ENCODE data around the gene FER1L5.

FER1L5 gene

DNA sequence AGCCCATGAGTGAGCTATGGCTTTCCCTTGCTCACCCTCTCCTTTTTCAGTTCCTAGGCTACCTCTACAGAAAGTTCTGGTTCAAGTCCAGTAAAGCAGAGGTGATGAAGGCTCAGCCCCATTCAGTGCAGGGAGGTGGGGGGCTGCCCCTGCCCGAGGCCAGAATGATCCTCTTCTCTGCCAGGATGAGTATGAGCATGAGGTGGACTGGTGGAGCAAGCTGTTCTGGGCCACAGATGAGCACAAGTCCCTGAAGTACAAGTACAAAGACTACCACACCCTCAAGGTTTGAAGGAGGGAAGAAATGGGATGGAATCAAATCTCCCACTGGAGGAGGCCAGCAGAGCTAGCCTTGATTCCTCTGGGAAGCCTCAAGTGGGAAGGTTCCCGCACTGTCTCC is 54.9 kb downstream of the FER1L5 start:
- TF ChIP-seq, protein P1, sequence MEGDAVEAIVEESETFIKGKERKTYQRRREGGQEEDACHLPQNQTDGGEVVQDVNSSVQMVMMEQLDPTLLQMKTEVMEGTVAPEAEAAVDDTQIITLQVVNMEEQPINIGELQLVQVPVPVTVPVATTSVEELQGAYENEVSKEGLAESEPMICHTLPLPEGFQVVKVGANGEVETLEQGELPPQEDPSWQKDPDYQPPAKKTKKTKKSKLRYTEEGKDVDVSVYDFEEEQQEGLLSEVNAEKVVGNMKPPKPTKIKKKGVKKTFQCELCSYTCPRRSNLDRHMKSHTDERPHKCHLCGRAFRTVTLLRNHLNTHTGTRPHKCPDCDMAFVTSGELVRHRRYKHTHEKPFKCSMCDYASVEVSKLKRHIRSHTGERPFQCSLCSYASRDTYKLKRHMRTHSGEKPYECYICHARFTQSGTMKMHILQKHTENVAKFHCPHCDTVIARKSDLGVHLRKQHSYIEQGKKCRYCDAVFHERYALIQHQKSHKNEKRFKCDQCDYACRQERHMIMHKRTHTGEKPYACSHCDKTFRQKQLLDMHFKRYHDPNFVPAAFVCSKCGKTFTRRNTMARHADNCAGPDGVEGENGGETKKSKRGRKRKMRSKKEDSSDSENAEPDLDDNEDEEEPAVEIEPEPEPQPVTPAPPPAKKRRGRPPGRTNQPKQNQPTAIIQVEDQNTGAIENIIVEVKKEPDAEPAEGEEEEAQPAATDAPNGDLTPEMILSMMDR (IDR thresholded peaks at IDR 0.05; ENCODE audit: insufficient read depth, low read depth, low read length, missing control alignments) = no peak
- peak; percentile 71 for DNase-seq (ENCODE audit: low read depth)

GRCh38 chr2:96698221-96698861 is 55.8 kb downstream of the FER1L5 start:
- TF ChIP-seq, protein P1 (IDR thresholded peaks at IDR 0.05; ENCODE audit: insufficient read depth, low read depth, low read length, missing control alignments) = no peak
- peak; percentile 91 for DNase-seq (ENCODE audit: low read depth)
- no peak overlapping the region for H3K4me3 ChIP-seq (ENCODE audit: low read length)

More for the DNA sequence above, 54.9 kb downstream of the FER1L5 start:
- no peak overlapping the region for H3K4me3 ChIP-seq (ENCODE audit: low read length)

- no peak for DNase-seq (ENCODE audit: low read depth)
- TF ChIP-seq, protein P1 (IDR thresholded peaks at IDR 0.05; ENCODE audit: insufficient read depth, low read depth, low read length, missing control alignments) = no peak
- H3K4me3 ChIP-seq (ENCODE audit: low read length) = no peak overlapping the region
These were observed 56.5 kb downstream of the FER1L5 start for GRCh38 chr2:96699021-96699420.

DNA sequence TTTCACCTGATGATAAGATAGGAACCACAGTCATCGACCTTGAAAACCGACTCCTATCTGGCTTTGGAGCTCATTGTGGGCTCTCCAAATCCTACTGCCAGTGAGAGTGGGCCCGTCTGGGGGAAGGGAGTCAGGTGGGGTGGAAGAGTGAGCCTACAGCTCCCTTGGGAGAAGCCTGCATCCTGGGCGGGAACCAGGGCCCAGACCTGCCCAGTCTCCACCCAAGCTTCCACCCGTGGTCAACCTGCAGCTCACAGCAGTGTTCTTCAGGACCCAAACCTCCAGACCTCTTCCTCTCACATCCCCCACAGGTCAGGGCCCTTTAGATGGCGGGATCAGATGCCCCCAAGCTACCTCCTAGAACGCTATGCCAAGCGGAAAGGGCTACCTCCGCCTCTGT is 57.1 kb downstream of the FER1L5 start:
- H3K4me3 ChIP-seq (ENCODE audit: low read length) = no peak overlapping the region
- TF ChIP-seq, protein P1 (IDR thresholded peaks at IDR 0.05; ENCODE audit: insufficient read depth, low read depth, low read length, missing control alignments) = no peak
- DNase-seq (ENCODE audit: low read depth) = no peak

- DNase-seq (ENCODE audit: low read depth) = no peak
- H3K4me3 ChIP-seq (ENCODE audit: low read length) = no peak overlapping the region
- TF ChIP-seq, protein P1 (IDR thresholded peaks at IDR 0.05; ENCODE audit: insufficient read depth, low read depth, low read length, missing control alignments) = no peak
These were observed 57.5 kb downstream of the FER1L5 start for GRCh38 chr2:96700086-96700485.

DNA sequence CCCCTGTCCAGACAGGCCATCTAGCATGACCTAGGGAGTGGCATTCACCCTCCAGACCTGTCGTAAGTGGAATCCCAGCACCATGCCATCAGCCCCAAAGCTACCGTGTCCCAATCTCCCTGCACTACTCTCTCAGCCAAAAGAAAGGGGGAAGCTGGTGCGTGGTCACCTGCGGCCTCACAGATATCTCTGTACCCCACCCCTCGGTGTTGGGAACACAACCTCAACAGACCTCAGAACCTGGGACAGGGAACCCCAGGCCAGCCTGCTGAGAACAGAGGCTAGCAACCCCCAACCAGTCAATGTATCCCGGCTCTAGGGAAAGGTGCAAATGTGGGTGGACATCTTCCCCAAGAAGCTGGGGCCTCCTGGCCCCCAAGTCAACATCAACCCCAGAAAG is 59.1 kb downstream of the FER1L5 start:
- TF ChIP-seq, protein P1 (IDR thresholded peaks at IDR 0.05; ENCODE audit: insufficient read depth, low read depth, low read length, missing control alignments) = no peak
- DNase-seq (ENCODE audit: low read depth) = no peak
- H3K4me3 ChIP-seq (ENCODE audit: low read length) = no peak overlapping the region

Data from epithelial cell of esophagus (primary cell).